GM21717 (cell line): ENCODE data around the gene CACNA1H.
"Not testable (repeated sequence)": the region's sequence is repeated elsewhere in the genome, so short reads cannot be mapped to it uniquely, and the experiment has no call there.

Source experiments
- ATAC-seq: cut with Tn5 transposase; IDR thresholded peaks from one replicate; pipeline ENCODE4 v1.9.1; 2021; ENCODE audit warnings: mild to moderate bottlenecking, moderate library complexity; ENCODE audit not compliant: unreplicated experiment

Gene CACNA1H

DNA sequence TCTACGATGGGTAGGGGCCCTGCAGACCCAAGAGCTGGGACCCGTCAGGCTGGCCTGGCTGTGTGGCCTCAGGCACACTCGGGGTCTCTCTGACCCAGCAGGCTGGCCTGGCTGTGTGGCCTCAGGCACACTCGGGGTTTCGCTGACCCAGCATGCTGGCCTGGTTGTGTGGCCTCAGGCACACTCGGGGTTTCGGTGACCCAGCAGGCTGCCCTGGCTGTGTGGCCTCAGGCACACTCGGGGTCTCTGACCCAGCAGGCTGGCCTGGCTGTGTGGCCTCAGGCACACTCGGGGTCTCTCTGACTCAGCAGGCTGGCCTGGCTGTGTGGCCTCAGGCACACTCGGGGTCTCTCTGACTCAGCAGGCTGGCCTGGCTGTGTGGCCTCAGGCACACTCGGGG lies 37.9 kb downstream of the CACNA1H start:
- ATAC-seq = not testable (repeated sequence)

DNA sequence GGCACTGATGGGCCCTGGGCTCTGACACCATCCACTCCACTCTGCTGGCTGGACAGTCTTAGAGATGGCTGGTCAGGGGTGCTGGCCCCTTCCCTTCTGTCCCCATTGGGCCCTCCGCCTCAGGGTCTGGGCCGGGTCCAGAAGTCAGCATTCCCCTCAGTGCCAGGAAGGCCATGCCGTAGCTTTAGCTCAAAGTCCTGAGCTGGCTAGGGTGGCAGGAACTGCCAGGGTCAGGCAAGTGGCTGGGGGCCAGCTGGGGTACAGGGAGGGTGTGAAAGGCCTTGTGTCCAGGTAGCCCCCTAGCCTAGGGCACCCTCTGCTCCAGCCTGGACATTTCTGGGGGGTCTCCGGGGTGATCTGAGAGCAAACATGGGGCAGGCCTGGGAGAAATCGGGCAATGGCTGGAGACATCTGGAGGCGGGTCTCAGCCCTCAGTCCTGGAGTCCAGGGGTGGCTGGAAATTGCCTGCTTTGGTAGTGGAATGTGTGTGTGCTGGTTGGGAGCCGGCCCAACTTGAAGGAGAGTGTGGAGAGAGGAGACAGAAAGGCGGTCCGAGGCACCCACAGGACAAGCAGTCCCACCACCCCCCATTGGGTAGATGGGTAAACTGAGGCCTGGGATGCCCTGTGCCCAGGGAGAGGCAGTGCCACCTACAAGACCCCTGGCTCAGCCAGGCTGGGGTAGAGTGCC lies 39.6 kb downstream of the CACNA1H start:
- no peak for ATAC-seq

DNA sequence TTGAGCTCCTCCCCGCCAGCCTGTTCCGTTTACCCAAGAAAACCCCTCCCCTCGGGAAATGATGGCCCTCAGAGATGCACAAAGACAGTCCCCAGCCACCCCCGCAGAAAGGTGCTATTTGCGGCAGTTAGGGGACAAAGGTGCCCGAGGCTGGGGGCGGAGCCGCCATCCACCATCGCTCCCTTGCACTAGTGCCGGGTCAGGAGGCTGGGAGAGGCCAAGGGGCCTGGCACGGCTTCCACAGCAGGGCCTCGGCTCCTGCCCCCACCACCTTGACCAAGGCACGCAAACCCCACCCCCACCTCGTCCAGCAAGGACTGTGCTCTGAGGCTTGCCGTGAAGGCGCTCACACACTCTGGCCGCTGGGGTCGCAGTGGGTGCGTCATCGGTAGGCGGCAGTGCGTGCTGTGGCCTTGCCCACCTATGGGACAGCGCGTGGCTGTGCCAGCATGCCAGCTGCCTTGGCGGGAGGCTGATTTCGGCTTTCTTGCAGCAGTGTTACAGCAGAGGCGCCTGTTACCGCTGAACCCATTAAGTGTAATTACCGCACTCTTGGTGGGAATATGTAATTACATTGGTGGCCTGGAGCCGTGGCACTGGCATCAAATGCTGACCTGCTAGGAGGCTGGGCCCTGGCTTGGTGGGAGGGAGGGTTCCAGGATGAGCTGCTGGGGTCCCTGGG lies 40.4 kb downstream of the CACNA1H start:
- no peak for ATAC-seq

- no peak for ATAC-seq
Observed at GRCh38 chr16:1193825-1194581, 41.1 kb downstream of the CACNA1H start.

GRCh38 chr16:1194665-1195392 lies 41.9 kb downstream of the CACNA1H start:
- ATAC-seq = no peak

- ATAC-seq = no peak
Observed at GRCh38 chr16:1195393-1195666, 42.4 kb downstream of the CACNA1H start.

GRCh38 chr16:1196494-1196893 lies 43.6 kb downstream of the CACNA1H start:
- ATAC-seq = no peak

- ATAC-seq = no peak
Observed at GRCh38 chr16:1197237-1197866, 44.4 kb downstream of the CACNA1H start.

DNA sequence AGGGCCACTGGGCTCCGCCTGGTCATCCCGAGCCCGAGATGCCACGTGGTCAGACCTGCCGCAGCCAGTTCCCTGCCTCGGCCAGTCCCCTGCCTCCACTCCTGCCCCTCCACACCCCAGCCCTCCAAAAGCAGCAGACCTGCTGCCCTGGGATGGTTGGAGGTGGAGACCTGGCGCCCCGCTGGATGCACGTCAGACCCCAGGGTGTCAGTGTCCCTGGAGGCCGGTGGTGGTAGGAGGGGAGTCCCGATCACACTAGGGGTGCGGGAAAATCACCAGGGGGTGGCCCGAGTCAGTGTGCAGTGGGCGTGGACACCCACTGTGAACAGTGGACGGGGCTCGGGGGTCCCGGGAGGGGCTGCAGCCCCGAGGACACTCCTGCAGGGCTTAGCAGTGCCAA lies 45.3 kb downstream of the CACNA1H start:
- no peak for ATAC-seq

GRCh38 chr16:1198671-1199346 lies 45.9 kb downstream of the CACNA1H start:
- not testable (repeated sequence) for ATAC-seq

- no peak for ATAC-seq
Observed at GRCh38 chr16:1199347-1200013, 46.6 kb downstream of the CACNA1H start.

DNA sequence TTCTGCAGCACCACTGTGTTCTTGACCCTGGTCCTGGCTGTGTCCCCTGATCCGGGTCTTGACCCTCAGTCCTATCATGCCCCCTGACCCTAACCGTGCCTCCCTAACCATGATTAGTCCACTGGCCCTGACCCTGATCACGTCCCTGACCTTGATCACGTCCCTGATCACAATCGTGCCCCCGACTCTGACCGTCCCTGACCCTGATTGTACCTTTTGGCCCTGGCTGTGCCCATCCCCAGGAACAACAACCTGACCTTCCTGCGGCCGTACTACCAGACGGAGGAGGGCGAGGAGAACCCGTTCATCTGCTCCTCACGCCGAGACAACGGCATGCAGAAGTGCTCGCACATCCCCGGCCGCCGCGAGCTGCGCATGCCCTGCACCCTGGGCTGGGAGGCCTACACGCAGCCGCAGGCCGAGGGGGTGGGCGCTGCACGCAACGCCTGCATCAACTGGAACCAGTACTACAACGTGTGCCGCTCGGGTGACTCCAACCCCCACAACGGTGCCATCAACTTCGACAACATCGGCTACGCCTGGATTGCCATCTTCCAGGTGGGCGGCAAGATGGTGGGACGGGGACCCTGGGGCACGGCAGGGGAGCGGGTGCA lies 47.2 kb downstream of the CACNA1H start:
- ATAC-seq = no peak

DNA sequence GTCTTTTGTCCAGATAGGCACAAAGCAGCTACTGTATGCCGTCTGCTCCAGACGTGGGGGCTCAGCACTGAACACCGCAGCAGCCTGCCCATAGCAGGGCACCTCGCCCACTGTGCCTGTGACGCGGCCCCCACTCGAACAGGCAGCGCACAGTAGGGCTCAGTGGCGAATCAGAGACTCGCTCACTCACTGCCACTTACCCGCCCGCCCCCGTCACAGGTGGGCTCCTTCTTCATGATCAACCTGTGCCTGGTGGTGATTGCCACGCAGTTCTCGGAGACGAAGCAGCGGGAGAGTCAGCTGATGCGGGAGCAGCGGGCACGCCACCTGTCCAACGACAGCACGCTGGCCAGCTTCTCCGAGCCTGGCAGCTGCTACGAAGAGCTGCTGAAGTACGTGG lies 48.5 kb downstream of the CACNA1H start:
- no peak for ATAC-seq

GRCh38 chr16:1202274-1202673 lies 49.4 kb downstream of the CACNA1H start:
- no peak for ATAC-seq

DNA sequence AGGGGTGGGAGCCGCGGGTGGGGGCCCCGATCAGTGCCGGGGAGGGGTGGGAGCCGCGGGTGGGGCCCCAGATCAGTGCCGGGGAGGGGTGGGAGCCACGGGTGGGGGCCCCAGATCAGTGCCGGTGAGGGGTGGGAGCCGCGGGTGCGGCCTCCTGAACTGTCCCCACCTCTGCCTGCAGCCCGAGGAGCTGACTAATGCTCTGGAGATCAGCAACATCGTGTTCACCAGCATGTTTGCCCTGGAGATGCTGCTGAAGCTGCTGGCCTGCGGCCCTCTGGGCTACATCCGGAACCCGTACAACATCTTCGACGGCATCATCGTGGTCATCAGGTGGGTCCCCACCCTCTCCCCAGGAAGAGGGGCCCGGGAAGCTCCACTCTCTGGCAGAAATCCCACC lies 52.0 kb downstream of the CACNA1H start:
- no peak for ATAC-seq

- ATAC-seq = no peak
Observed at GRCh38 chr16:1206326-1206725, 53.4 kb downstream of the CACNA1H start.

DNA sequence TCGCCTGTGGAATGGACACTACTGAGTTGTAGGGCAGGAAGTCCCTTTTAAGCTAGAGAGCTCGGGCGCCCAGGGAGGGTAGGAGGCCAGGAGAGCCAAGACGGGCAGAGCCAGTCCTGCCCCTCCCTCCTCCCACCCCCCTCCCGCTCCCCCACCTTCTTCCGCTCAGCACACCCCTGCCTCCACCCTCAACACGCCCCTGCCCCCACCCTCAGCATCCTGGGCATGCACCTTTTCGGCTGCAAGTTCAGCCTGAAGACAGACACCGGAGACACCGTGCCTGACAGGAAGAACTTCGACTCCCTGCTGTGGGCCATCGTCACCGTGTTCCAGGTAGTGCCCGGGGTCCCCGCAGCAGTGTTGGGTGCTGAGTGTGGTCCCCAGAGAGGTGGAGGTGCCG lies 53.9 kb downstream of the CACNA1H start:
- ATAC-seq = no peak

DNA sequence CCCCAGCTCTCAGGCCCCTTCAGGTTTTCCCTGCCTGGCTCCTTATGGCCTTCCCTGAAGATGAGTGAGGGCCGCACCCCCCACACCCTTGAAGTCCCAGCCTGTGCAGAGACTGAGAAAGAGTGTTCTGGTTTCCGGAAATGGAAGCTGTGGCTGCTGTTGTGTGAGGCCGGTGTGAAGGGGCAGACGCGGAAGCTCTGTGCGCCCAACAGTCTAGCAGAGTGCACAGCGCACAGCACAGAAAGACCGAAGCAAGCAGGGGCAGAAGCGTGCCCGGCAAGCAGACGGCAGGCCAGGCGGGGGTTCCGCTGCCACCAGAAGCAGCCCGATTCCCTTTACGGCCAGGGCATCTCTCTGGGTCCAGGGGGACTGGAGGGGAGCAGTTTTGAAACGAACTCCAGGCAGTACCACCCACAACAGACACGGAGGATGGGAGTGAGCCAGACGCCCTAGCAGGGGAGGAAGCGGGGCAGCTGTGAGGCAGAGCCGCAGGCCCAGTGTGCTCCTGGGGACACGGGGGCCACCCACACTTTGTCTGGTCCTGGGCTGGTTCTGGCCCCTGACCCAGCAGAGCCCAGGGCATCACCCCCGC lies 55.4 kb downstream of the CACNA1H start:
- no peak for ATAC-seq

DNA sequence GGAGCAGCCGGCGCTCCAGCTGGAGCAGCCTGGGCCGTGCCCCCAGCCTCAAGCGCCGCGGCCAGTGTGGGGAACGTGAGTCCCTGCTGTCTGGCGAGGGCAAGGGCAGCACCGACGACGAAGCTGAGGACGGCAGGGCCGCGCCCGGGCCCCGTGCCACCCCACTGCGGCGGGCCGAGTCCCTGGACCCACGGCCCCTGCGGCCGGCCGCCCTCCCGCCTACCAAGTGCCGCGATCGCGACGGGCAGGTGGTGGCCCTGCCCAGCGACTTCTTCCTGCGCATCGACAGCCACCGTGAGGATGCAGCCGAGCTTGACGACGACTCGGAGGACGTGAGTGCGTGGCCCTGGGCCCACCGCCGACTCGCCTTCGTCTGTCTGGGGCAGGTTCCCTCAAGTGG lies 56.2 kb downstream of the CACNA1H start:
- no peak for ATAC-seq
